GM04504 (cell line): Measurements from ENCODE around the gene TMEM158.

Source experiments
- DNase-seq: peaks from one replicate; pipeline ENCODE4 v3.0.0-alpha.2; 2012; ENCODE audit warnings: low read depth

The TMEM158 gene

GRCh38 chr3:45226206-45226915, at the start of gene TMEM158:
TSS of gene TMEM158 (minus strand) at chr3:45226287. CDS start at chr3:45226027, 260 bp downstream.
- DNase-seq: no peak

- DNase-seq: no peak
Observed at GRCh38 chr3:45275006-45275704, 49.1 kb upstream of the TMEM158 start.

- DNase-seq: peak; percentile 14
Observed at GRCh38 chr3:45273681-45274515, 47.8 kb upstream of the TMEM158 start.

- DNase-seq: no peak
Observed at GRCh38 chr3:45272828-45273470, 46.9 kb upstream of the TMEM158 start.

- no peak for DNase-seq
Observed at GRCh38 chr3:45272032-45272810, 46.1 kb upstream of the TMEM158 start.

GRCh38 chr3:45269952-45270351, 43.9 kb upstream of the TMEM158 start:
- no peak for DNase-seq

- DNase-seq: no peak
Observed at GRCh38 chr3:45267097-45267496, 41.0 kb upstream of the TMEM158 start.

- DNase-seq: no peak
Observed at GRCh38 chr3:45261333-45262110, 35.4 kb upstream of the TMEM158 start.

- DNase-seq: no peak
Observed at GRCh38 chr3:45259133-45259532, 33.0 kb upstream of the TMEM158 start.

GRCh38 chr3:45258317-45258716, 32.2 kb upstream of the TMEM158 start:
- DNase-seq: no peak

- no peak for DNase-seq
Observed at GRCh38 chr3:45253316-45253715, 27.2 kb upstream of the TMEM158 start.

GRCh38 chr3:45252826-45253225, 26.7 kb upstream of the TMEM158 start:
- DNase-seq: no peak

GRCh38 chr3:45249391-45249790, 23.3 kb upstream of the TMEM158 start:
- no peak for DNase-seq

GRCh38 chr3:45246241-45246640, 20.2 kb upstream of the TMEM158 start:
- DNase-seq: no peak

GRCh38 chr3:45244356-45244755, 18.3 kb upstream of the TMEM158 start:
- DNase-seq: no peak

- DNase-seq: no peak
Observed at GRCh38 chr3:45241206-45241605, 15.1 kb upstream of the TMEM158 start.

GRCh38 chr3:45240292-45240691, 14.2 kb upstream of the TMEM158 start:
- DNase-seq: no peak

- DNase-seq: no peak
Observed at GRCh38 chr3:45239254-45239653, 13.2 kb upstream of the TMEM158 start.

GRCh38 chr3:45236964-45237363, 10.9 kb upstream of the TMEM158 start:
- no peak for DNase-seq

- no peak for DNase-seq
Observed at GRCh38 chr3:45235409-45235808, 9.3 kb upstream of the TMEM158 start.

GRCh38 chr3:45234250-45234649, 8.2 kb upstream of the TMEM158 start:
- DNase-seq: no peak
